Left colon (tissue), 2 donors: ENCODE results near the gene MFSD6L. TPM values are rescaled to one million over a fixed set of nuclear protein-coding genes. Genes with fewer than 3 reads are reported as not detected.
"Not testable (repeated sequence)": the region's sequence is repeated elsewhere in the genome, so short reads cannot be mapped to it uniquely, and the experiment has no call there.

ENCODE experiments used
- ATAC-seq: fragments of 200-7000 bp; cut with Tn5 transposase; one replicate; pipeline ENCODE4 v1.9.1; 2020; ENCODE audit warnings: mild to moderate bottlenecking, moderate library complexity
- DNase-seq, 2 donors: peaks; one replicate each; pipeline ENCODE4 v3.0.0-alpha.2; 2020
- intact Hi-C, 2 donors: fragments of 100-400 bp; cut with DNase I in 1 of 2; cut with micrococcal nuclease in 1 of 2; formaldehyde crosslinking; loops; one replicate each; pipeline versions ENCODE4 v1.11.2 to v1.14.0; 2022; cut with DNase I, micrococcal nuclease
- total RNA-seq, 2 donors: library from RNA; stranded (reverse); fragmentation: NEBNext Ultra II Directional; extraction: Animal tissue kit (Norgen Biotek cat#: 25700); gene quantifications; one replicate each; pipeline ENCODE4 v1.2.1, GENCODE V29; 2021
- donor health status: DM: no; HTN: no; CAD: no.
- donor health status: DM: yes; HTN: yes; CAD: no.

Gene MFSD6L
- total RNA-seq, 2 donors from 2014 or later, result 5.1 to 6.8 TPM

DNA sequence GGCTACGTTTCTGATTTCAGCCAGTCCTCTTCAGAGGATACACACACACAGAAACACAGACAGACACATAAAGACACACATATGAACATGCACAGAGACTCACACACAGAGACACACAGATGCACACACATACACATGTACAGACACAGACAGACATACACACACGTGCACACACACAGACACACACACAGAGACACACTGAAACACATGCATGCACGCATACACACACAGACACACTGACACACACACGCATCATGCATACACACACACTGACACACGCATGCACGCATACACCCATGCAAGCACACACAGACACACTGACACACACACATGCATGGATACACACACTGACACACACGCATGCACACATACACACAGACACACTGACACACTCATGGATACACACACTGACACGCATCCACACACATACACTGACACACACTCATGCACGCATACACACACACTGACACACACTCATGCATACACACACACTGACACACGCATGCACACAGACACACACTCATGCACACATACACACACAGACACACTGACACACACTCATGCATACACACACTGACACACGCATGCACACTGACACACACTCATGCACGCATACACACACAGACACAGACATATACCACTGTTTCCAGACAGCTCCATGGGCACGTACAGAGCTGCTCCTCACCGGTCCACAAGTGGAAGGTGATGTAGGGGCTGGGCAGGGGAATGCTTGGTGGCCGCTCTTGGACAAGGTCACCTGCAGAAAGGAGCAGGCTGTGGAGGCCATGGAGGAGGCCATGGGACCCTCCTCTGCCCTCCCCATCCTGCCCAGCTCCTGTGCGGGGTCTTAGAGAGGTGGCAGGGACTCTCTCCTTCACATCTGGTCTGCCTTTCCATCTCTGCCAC is 30.1 kb upstream of the MFSD6L start:
- DNase-seq (no peak), ATAC-seq (no peak)
- intact Hi-C loops, result no loop called here

GRCh38 chr17:8828517-8828875 is 29.3 kb upstream of the MFSD6L start:
- intact Hi-C loops, result no loop called here
- ATAC-seq, result no peak

GRCh38 chr17:8826808-8827435 is 27.8 kb upstream of the MFSD6L start:
- DNase-seq (no peak), ATAC-seq (no peak)
- intact Hi-C loops, result no loop called here

More at GRCh38 chr17:8828517-8828875, 29.3 kb upstream of the MFSD6L start:
- no peak for DNase-seq

DNA sequence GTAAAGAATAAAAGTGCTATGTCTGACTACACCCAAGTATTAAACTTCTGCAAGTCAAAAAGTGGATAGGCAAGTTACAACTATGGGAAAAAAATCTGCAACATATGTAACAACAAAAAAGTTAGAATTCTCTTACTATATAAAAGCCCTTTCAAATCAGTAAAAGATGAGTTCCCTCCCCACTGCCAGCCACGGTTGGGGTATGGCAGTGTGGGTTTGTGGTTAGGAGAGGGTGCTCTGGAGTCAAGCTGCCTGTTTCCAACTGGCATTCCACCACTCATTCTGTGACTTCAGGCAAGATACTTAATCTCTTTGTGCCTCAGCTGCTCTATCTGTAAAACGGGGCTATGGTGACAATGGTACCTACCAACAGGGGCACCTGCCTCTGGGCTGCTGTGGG is 26.6 kb upstream of the MFSD6L start:
- DNase-seq, result no peak
- intact Hi-C loops, result no loop called here

DNA sequence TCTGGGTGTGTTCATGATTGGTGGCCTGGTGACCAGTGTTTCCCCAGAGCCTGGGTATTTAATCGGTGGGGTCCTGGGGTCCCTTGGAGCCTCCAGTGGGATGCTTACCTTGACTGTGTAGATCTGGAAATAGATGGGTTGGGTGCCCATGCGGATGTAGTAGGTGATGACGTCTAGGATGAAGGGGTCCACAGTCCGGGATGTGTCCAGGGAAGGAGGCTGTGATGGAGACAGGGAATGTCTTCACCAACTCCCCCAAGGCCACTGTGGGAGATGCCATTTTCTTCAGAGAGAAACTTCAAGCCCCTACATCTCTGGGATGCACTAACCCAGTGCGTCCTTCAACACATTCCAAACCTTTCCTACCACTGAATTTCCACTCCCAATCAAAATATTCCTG is 24.1 kb upstream of the MFSD6L start:
- ATAC-seq (no peak), DNase-seq (no peak)
- intact Hi-C loops, result no loop called here

More for the DNA sequence above, 26.6 kb upstream of the MFSD6L start:
- no peak for ATAC-seq

DNA sequence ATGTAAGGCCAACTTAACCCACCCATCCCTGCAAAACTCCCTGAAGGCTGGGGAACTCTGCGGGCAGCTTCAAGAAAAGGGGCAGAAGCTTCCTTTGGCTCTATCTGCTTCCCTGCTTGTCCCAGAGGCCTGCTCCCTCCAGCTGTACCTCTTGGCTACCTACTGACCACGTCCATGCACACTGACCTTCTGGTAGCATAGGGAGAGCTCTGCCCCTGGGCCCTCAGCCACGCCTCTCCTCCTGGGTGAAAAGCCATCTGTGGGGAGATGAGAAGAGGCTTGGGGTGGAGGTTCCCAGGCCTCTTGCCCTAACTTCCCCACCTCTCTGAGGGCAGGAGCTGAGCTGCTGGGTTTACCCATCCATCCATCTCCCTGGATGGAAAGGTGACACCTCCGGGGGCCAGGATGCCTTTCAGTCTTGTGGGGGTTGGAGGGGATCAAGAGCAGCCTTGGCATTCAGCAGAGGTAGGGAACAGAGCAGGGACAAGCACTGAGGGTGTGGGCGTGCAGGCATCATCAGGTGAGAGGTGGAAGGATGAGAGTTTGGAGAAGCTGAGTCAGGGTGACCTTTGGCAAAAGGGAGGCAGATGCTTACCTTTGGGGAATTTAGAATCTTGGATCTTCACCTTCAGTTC is 23.4 kb upstream of the MFSD6L start:
- DNase-seq (no peak), ATAC-seq (no peak)
- intact Hi-C loops, result no loop called here

DNA sequence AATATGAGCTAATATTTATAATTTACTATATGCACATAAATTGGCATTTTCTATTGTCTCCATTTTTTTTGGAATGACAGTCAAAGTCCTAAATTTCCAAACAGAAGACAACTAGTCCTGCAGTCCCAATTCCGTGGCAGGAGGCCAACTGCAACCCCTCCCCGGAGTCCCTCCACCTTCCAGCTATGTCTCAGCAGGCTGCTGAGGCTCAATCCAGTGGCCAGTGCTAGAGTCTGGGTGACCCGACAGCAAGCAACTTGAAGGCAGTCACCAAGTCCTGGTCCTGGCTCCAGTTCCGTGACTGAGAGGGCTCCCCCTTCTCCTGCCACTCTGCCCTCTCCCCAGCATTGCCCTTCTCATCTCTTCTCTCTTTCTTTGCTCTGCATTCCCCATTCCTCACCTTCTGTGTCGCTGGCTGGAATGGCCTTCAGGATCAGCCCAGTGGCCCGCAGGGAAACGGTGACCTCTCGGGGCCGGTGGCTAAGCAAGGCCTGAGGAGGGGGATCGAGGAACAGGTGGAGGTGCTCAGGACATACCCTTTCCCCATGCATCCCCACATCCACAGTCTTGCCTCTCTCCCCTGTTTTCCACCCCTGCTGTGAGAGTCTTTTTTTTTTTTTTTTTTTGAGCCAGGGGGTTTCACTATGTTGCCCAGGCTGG is 22.4 kb upstream of the MFSD6L start:
- intact Hi-C loops, result no loop called here
- DNase-seq (no peak), ATAC-seq (no peak)

GRCh38 chr17:8820311-8821010 is 21.3 kb upstream of the MFSD6L start:
- DNase-seq, result no peak

DNA sequence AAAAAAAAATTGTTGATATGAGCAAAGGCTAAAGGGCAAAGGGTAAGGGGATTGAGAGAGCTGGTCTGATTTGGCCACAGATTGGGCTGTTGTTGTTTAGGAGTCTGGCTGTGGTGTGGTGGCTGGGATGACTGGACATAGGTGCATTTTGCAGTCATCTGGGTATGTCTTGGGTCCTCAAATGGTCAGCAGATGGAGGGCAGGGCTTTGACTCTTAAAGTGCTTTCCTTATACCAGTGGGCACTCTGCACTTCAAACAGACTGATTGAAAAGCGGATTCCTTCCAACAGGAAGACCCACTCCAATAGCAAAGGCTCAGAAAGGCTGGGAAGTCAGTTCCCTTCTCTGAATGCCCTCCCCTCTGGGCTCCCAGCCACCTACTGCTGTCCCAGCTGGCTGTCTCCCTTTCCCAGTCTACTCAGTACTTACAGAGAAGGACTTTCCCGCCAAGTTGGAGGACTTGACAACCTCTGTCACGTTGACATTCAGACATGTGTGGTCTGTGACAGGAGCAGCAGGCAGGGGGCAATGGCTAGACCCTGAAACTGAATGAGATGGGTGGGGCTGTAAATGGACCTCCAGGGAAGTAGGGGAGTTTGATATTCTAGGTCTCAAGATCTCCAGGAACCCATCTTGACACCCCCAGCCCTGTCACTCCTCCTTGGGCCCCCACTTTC is 19.6 kb upstream of the MFSD6L start:
- ATAC-seq (no peak), DNase-seq (no peak)
- intact Hi-C loops, result no loop called here

More at GRCh38 chr17:8820311-8821010, 21.3 kb upstream of the MFSD6L start:
- intact Hi-C loops, result no loop called here
- no peak for ATAC-seq

- DNase-seq (no peak), ATAC-seq (no peak)
- intact Hi-C loops, result no loop called here
Measured at GRCh38 chr17:8818047-8818446, 18.9 kb upstream of the MFSD6L start.

GRCh38 chr17:8806926-8807550 is 7.9 kb upstream of the MFSD6L start:
- intact Hi-C loops, result no loop called here
- no peak for DNase-seq
- no peak for ATAC-seq

- ATAC-seq (peak; percentile 78), DNase-seq (no peak)
- intact Hi-C loops, result no loop called here
Measured at GRCh38 chr17:8806253-8806925, 7.2 kb upstream of the MFSD6L start.

DNA sequence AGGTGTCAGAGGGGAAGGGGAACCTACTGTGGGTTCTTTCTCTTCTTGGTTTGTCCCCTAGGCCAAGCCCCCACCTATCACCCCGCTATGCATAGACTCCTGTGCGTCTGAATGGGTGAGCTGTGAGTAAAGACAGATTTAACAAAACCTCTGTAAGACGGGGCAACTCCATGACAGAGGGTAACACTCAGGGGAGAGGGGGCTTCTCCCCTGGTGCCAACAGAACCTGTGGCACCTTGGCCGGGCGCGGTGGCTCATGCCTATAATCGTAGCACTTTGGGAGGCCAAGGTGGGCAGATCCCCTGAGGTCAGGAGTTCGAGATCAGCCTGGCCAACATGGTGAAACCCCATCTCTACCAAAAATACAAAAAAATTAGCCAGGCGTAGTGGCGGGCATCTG is 6.2 kb upstream of the MFSD6L start:
- ATAC-seq, intact Hi-C loops, DNase-seq: not testable (repeated sequence)

- DNase-seq (no peak), ATAC-seq (no peak)
- intact Hi-C loops, result no loop called here
Measured at GRCh38 chr17:8803531-8804420, 4.6 kb upstream of the MFSD6L start.

- ATAC-seq, result no peak
- DNase-seq, result no peak
- intact Hi-C loops, result no loop called here
Measured at GRCh38 chr17:8801135-8801840, 2.1 kb upstream of the MFSD6L start.

- ATAC-seq (no peak), DNase-seq (no peak)
Measured at GRCh38 chr17:8800656-8801055, 1.5 kb upstream of the MFSD6L start.

More at GRCh38 chr17:8800656-8801055, 1.5 kb upstream of the MFSD6L start:
- intact Hi-C loops, result no loop called here
